GM21423 (cell line): ENCODE data around the gene MAML2.

Source experiments
- ATAC-seq: cut with Tn5 transposase; IDR thresholded peaks from one replicate; pipeline ENCODE4 v1.9.1; 2021; ENCODE audit warnings: mild to moderate bottlenecking, moderate library complexity; ENCODE audit not compliant: unreplicated experiment

The MAML2 gene

GRCh38 chr11:96023275-96023674 is 319.7 kb downstream of the MAML2 start:
- no peak for ATAC-seq

GRCh38 chr11:96021901-96022650 is 320.9 kb downstream of the MAML2 start:
- ATAC-seq = no peak

GRCh38 chr11:96019810-96020747 is 322.9 kb downstream of the MAML2 start:
- ATAC-seq = no peak

- ATAC-seq = no peak
These were observed 323.7 kb downstream of the MAML2 start for GRCh38 chr11:96019281-96019680.

- ATAC-seq = no peak
These were observed 325.1 kb downstream of the MAML2 start for GRCh38 chr11:96017856-96018255.

GRCh38 chr11:96016978-96017502 is 326.0 kb downstream of the MAML2 start:
- no peak for ATAC-seq

GRCh38 chr11:96015906-96016565 is 327.0 kb downstream of the MAML2 start:
- no peak for ATAC-seq

GRCh38 chr11:96014217-96014616 is 328.8 kb downstream of the MAML2 start:
- peak; percentile 35 for ATAC-seq

GRCh38 chr11:96013461-96014213 is 329.4 kb downstream of the MAML2 start:
- ATAC-seq = peak; percentile 11

- peak; percentile 90 for ATAC-seq
These were observed 330.7 kb downstream of the MAML2 start for GRCh38 chr11:96012086-96012824.

GRCh38 chr11:96010683-96011082 is 332.3 kb downstream of the MAML2 start:
- ATAC-seq = no peak

GRCh38 chr11:96008161-96008720 is 334.8 kb downstream of the MAML2 start:
- no peak for ATAC-seq

GRCh38 chr11:96006037-96006436 is 337.0 kb downstream of the MAML2 start:
- ATAC-seq = no peak

GRCh38 chr11:96004862-96005261 is 338.1 kb downstream of the MAML2 start:
- no peak for ATAC-seq

- no peak for ATAC-seq
These were observed 340.2 kb downstream of the MAML2 start for GRCh38 chr11:96002754-96003290.

- ATAC-seq = no peak
These were observed 340.7 kb downstream of the MAML2 start for GRCh38 chr11:96002339-96002738.

GRCh38 chr11:96001037-96001436 is 342.0 kb downstream of the MAML2 start:
- no peak for ATAC-seq

GRCh38 chr11:95999711-96000406 is 343.1 kb downstream of the MAML2 start:
- ATAC-seq = no peak
